NCI-H2196 treated with DMSO at 0.1 percent for 48 hours (cell line): ENCODE data around the gene THAP12.

Source experiments
- DNase-seq: peaks from one replicate; lab custom pipeline; 2025; ENCODE audit not compliant: unreplicated experiment; lab: John Stamatoyannopoulos, UW

The THAP12 gene

DNA sequence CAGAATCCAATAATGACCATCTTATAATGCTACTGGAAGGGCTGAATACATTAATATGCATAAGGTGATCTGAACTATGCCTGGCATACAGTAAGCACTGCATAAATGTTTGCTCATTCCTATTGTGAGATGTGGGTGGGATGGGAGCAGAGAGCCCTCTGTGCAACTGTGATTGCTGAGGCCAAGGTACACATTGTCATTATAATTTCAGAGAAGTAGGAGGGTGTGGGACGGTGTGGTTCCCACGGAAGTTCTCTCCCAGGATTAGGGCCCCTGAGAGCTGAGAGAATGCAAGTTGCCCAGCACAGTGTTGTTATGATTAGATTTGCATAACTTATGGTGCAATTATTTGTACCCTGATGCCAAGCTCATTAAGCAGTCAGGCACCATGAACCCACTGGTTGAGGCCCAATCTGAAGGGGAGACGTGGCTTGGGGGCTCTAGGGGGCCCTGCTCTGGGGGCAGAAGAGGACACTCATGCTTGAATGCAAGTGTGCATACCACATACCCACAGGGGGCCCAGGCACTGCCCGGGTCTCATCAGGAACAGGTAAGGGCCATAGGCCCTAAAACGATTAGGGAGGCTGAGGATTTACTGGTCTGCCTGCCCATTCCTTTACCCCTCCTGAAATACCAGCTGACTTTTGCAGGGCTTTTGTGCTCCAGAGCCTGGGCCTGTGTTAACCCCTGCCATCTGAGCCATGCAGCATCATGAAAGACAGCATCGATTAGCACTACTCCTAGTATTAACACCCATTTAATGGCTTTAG is 72.8 kb downstream of the THAP12 start:
- no peak for DNase-seq

- no peak for DNase-seq
Observed at GRCh38 chr11:76307396-76307795, 73.5 kb downstream of the THAP12 start.

- no peak for DNase-seq
Observed at GRCh38 chr11:76303399-76303798, 77.5 kb downstream of the THAP12 start.

DNA sequence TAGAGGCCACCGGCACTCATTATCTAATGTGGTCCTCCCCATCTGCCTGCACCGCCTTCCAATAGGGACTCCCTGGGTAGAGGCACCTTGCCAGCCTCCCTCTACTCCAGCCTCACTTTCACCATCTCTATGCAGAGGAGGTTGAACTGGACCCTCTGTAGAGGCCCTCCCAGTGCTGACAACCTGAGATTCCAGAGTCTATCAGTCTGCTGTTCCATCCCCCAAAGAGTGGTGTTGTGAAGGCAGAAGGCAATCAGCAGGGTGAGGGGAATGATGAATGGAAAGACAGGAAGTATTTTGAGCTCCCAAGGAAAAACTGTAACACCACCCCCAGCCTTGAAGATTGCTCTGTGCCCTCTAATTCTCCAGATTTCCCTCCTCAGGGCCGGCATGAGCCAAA is 77.9 kb downstream of the THAP12 start:
- DNase-seq: no peak
